ENCODE results near the gene RCAN3.

Gene RCAN3

DNA sequence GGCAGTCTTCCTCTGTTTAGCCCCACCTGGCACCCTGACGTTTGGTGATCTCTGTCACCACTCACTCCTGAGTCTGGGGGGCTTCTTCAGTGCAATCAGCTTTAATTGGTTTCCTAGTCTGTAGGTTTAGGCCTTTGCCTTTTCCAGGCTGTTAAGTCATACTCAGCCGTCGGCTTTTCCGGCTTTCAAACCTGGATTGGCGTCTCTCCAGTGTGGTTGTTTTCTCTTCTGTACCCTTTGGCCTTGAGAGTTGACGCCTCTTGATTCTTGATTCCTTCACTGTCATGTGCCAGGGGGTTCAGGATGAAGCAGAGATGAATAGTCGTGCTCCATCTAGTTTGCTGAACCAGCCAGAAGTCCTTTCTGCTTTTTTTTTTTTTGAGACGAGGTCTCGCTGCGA lies 78.1 kb downstream of the RCAN3 start:
- no peak overlapping the region for H3K27ac ChIP-seq
- TF ChIP-seq ZFX (IDR thresholded peaks at IDR 0.05; ENCODE audit: borderline replicate concordance) = no peak
- no peak for TF ChIP-seq CTCF (IDR thresholded peaks at IDR 0.05)

GRCh38 chr1:24584171-24584647 lies 81.6 kb downstream of the RCAN3 start:
- no peak overlapping the region for H3K27ac ChIP-seq
- no peak for TF ChIP-seq CTCF (IDR thresholded peaks at IDR 0.05)
- no peak for TF ChIP-seq ZFX (IDR thresholded peaks at IDR 0.05; ENCODE audit: borderline replicate concordance)

GRCh38 chr1:24586119-24586518 lies 83.5 kb downstream of the RCAN3 start:
- TF ChIP-seq CTCF (IDR thresholded peaks at IDR 0.05) (no peak), ZFX (IDR thresholded peaks at IDR 0.05; ENCODE audit: borderline replicate concordance) (no peak)
- no peak overlapping the region for H3K27ac ChIP-seq

- no peak overlapping the region for H3K27ac ChIP-seq
- TF ChIP-seq CTCF (IDR thresholded peaks at IDR 0.05) = peak; percentile 89
- no peak for TF ChIP-seq ZFX (IDR thresholded peaks at IDR 0.05; ENCODE audit: borderline replicate concordance)
Measured at GRCh38 chr1:24586970-24587820, 84.6 kb downstream of the RCAN3 start.

DNA sequence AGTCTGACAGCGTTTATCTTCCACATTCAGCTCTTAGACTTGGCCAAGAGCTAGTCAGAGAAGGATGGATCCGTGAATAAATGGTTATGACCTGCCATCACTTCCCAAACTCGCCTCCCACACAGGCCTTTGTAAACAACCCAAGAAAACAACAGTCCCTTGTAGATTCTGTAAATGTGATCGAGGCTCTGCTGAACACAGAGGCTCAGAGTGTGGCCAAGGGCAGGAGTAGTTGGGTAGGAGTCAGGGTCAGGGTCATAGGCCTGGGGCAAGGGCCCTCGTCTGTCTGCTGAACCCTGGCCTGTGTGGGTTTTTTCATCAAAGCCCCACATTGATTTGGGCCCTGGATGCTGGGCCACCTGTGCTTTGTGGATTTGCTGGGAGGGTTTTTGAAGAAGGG lies 85.9 kb downstream of the RCAN3 start:
- H3K27ac ChIP-seq = no peak overlapping the region
- TF ChIP-seq CTCF (IDR thresholded peaks at IDR 0.05) (no peak), ZFX (IDR thresholded peaks at IDR 0.05; ENCODE audit: borderline replicate concordance) (no peak)

- no peak overlapping the region for H3K27ac ChIP-seq
- TF ChIP-seq ZFX (IDR thresholded peaks at IDR 0.05; ENCODE audit: borderline replicate concordance) (no peak), CTCF (IDR thresholded peaks at IDR 0.05) (no peak)
Measured at GRCh38 chr1:24589200-24589599, 86.6 kb downstream of the RCAN3 start.

All from 22Rv1 (cell line).